ENCODE data around the gene RELN.

DNA sequence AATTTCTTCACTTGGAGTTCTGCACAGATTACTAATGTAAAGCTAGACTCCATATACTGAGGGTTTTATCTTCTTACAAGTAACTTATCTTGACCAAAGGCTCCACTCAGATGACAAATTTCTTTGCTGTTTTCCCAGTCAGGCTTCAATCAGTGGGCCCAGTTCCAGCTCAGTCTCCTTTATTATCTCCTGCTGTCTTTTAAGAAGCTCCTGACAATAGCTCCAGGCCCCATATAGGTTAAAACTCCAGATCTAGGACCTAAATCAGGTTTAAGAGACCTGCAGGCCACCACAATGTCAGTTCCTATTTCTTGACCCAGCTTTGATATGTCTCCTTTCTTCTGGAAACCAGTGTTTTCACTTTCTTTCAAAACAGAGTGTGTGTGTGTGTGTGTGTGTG, 165.2 kb downstream of the RELN start:
- TF ChIP-seq, protein P1, sequence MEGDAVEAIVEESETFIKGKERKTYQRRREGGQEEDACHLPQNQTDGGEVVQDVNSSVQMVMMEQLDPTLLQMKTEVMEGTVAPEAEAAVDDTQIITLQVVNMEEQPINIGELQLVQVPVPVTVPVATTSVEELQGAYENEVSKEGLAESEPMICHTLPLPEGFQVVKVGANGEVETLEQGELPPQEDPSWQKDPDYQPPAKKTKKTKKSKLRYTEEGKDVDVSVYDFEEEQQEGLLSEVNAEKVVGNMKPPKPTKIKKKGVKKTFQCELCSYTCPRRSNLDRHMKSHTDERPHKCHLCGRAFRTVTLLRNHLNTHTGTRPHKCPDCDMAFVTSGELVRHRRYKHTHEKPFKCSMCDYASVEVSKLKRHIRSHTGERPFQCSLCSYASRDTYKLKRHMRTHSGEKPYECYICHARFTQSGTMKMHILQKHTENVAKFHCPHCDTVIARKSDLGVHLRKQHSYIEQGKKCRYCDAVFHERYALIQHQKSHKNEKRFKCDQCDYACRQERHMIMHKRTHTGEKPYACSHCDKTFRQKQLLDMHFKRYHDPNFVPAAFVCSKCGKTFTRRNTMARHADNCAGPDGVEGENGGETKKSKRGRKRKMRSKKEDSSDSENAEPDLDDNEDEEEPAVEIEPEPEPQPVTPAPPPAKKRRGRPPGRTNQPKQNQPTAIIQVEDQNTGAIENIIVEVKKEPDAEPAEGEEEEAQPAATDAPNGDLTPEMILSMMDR (IDR thresholded peaks at IDR 0.05) = no peak
- TF ChIP-seq POLR2A (IDR thresholded peaks at IDR 0.05) = no peak

All from lower leg skin (tissue), 3 donors.